Tibial nerve (tissue), 4 donors: ENCODE data around the gene CTPS2. TPM values are rescaled to one million over a fixed set of nuclear protein-coding genes. Genes with fewer than 3 reads are reported as not detected.
"Not testable (repeated sequence)": the region's sequence is repeated elsewhere in the genome, so short reads cannot be mapped to it uniquely, and the experiment has no call there.

Experiments used
- DNase-seq, 2 donors: peaks; one replicate each; pipeline ENCODE4 v3.0.0-alpha.2; 2019; ENCODE audit warnings: low spot score in 2 of 2
- H3K27ac ChIP-seq, 4 donors: fragments of 200-600 bp; sonication (generic) in 3 of 4; one replicate each; pipeline ENCODE4 v1.5.1; 2017 to 2019; ENCODE audit warnings: mild to moderate bottlenecking in 1 of 4
- H3K27me3 ChIP-seq, 2 donors: fragments of 200-600 bp; sonication (generic) in 1 of 2; one replicate each; pipeline versions ENCODE4 v1.5.1 to v1.6.0; 2017 to 2019
- H3K36me3 ChIP-seq, 3 donors: fragments of 200-600 bp; sonication (generic); one replicate each; pipeline ENCODE4 v1.5.1; 2018 to 2019
- H3K4me1 ChIP-seq, 4 donors: fragments of 200-600 bp; sonication (generic) in 3 of 4; one replicate each; pipeline ENCODE4 v1.5.1; 2017 to 2019
- H3K4me3 ChIP-seq, 4 donors: fragments of 200-600 bp; sonication (generic) in 3 of 4; one replicate each; pipeline ENCODE4 v1.5.1; 2017 to 2019; ENCODE audit warnings: mild to moderate bottlenecking in 1 of 4, moderate library complexity in 1 of 4
- H3K9me3 ChIP-seq, 4 donors: fragments of 200-600 bp; sonication (generic) in 3 of 4; one replicate each; pipeline ENCODE4 v1.5.1; 2017 to 2019
- EP300 ChIP-seq, 2 donors: sonication (generic); formaldehyde crosslinking; IDR thresholded peaks; one replicate each; pipeline ENCODE4 v1.6.1; 2017; ENCODE audit warnings: antibody characterized with exemption in 2 of 2, mild to moderate bottlenecking in 1 of 2
- POLR2A ChIP-seq, 2 donors: fragments of 450-650 bp; IDR thresholded peaks; one replicate each; pipeline ENCODE4 v1.6.1; 2017; ENCODE audit warnings: antibody characterized with exemption in 2 of 2, mild to moderate bottlenecking in 2 of 2, moderate library complexity in 2 of 2
- WGBS, 2 donors: methylation state at CpG; one replicate each; pipeline ENCODE4 v1.1.5; 2018; 5-methylcytosine and 5-hydroxymethylcytosine counted together
- total RNA-seq, 4 donors: library from RNA; depleted of rRNA; stranded (reverse); fragments of >200 nt; gene quantifications; one replicate each; pipeline ENCODE4 v1.1.0, GENCODE V29; 2016
- TF ChIP-seq, protein P1 (sequence below), 5 experiments: fragments of 200-600 bp in 3 of 5; fragments of 450-650 bp in 2 of 5; sonication (generic) in 3 of 5; IDR thresholded peaks; one replicate each; pipeline ENCODE4 v1.5.1; 2016 to 2019; ENCODE audit warnings: antibody characterized with exemption in 5 of 5, mild to moderate bottlenecking in 3 of 5, moderate library complexity in 2 of 5

CTPS2 gene
- total RNA-seq, 4 donors from 2014 or later = 15.9 to 27.5 (median 18.7) TPM

GRCh38 chrX:16719334-16720084 is 7.0 kb upstream of the CTPS2 start, which contains the start of gene SYAP1:
TSS of gene SYAP1 (plus strand) at chrX:16719612. CDS start at chrX:16719725, 113 bp downstream.
- WGBS, 2 donors = 0% methylated on average over 2 to 45 of the region's 54 CpGs
- DNase-seq = peak; percentile 92 to 93
- no peaks in the 10 kb centered on the region for H3K9me3 ChIP-seq
- TF ChIP-seq POLR2A (IDR thresholded peaks at IDR 0.05) = peak; percentile 78 to 97
- TF ChIP-seq, protein P1, sequence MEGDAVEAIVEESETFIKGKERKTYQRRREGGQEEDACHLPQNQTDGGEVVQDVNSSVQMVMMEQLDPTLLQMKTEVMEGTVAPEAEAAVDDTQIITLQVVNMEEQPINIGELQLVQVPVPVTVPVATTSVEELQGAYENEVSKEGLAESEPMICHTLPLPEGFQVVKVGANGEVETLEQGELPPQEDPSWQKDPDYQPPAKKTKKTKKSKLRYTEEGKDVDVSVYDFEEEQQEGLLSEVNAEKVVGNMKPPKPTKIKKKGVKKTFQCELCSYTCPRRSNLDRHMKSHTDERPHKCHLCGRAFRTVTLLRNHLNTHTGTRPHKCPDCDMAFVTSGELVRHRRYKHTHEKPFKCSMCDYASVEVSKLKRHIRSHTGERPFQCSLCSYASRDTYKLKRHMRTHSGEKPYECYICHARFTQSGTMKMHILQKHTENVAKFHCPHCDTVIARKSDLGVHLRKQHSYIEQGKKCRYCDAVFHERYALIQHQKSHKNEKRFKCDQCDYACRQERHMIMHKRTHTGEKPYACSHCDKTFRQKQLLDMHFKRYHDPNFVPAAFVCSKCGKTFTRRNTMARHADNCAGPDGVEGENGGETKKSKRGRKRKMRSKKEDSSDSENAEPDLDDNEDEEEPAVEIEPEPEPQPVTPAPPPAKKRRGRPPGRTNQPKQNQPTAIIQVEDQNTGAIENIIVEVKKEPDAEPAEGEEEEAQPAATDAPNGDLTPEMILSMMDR (IDR thresholded peaks at IDR 0.05) = no peak
- TF ChIP-seq EP300 (IDR thresholded peaks at IDR 0.05) = peak; percentile 99
- H3K27ac ChIP-seq = peak within 1 kb of the TSS; percentile 82 to 97 (median 93)
- no peaks in the 10 kb centered on the region for H3K36me3 ChIP-seq
- peaks cover 0 to 5% of the 10 kb centered on the region in 2 donors for H3K27me3 ChIP-seq
- H3K4me3 ChIP-seq = peak within 1 kb of the TSS; percentile 57 to 75 (median 70)
- H3K4me1 ChIP-seq = peaks cover 0 to 18% (median 4%) of the 10 kb centered on the region in 4 donors

DNA sequence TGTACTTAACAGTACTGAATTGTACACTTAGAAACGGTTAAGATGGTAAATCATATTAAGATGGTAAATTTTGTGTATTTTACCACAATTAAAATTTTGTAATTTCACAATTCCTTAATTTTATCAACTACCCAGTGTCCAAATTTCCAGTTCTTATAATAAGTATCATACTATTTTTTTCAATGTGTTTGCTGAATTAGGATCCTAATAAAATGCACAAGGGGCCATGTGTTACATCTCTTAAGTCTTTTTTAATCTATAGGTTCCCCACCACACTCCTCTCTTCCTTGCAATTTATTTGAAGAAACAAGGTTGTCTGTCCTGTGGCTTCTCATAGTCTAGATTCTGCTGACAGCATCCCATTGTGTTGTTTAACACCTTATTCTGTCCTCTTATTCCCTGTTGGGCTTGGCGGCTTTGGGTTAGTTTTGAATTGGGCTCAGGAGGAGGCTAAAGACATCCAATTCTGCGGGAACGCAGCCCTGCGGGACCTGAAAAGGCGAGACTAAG is 6.4 kb upstream of the CTPS2 start:
- Histone ChIP-seq H3K27ac (peak overlapping the region; percentile 82 to 97 (median 93)), H3K36me3 (no peaks in the 10 kb centered on the region), H3K4me1 (peaks cover 0 to 18% (median 4%) of the 10 kb centered on the region in 4 donors), H3K27me3 (peaks cover 0 to 11% of the 10 kb centered on the region in 2 donors), H3K9me3 (no peaks in the 10 kb centered on the region), H3K4me3 (peak overlapping the region; percentile 57 to 75 (median 70))
- TF ChIP-seq EP300 (IDR thresholded peaks at IDR 0.05) (no peak), POLR2A (IDR thresholded peaks at IDR 0.05) (no peak)
- TF ChIP-seq, protein P1 (IDR thresholded peaks at IDR 0.05) = no peak
- DNase-seq = no peak
- WGBS, 2 donors = 13 to 17% methylated on average over 6 of the region's 6 CpGs

DNA sequence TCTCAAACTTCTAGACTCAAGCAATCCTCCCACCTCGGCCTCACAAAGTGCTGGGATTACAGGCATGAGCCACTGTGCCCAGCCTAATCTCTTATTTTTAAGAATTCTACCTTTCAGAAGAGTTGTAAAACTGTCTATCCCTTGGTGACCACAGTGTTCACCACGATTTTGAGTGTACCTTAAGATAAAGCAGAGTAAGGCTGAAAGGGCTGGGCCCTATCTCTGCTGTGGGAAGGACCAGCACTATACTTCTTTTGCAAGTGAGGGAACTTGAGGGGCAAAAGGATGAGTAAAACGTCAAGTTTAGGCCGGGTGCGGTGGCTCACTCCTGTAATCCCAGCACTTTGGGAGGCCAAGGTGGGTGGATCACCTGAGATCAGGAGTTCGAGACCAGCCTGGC is 4.0 kb upstream of the CTPS2 start:
- Histone ChIP-seq H3K4me1 (peaks cover 0 to 12% (median 4%) of the 10 kb centered on the region in 4 donors), H3K27me3 (peaks cover 0 to 27% of the 10 kb centered on the region in 2 donors)
- not testable (repeated sequence) for H3K27ac ChIP-seq, H3K4me3 ChIP-seq, H3K9me3 ChIP-seq, DNase-seq, H3K36me3 ChIP-seq
- 87 to 88% methylated on average over 6 of the region's 6 CpGs for WGBS, 2 donors

GRCh38 chrX:16715638-16716037 is 3.2 kb upstream of the CTPS2 start:
- not testable (repeated sequence) for H3K9me3 ChIP-seq, DNase-seq
- WGBS, 2 donors = 88 to 91% methylated on average over 6 of the region's 6 CpGs

GRCh38 chrX:16714504-16714903 is 2.0 kb upstream of the CTPS2 start:
- Histone ChIP-seq H3K27ac (no peak overlapping the region), H3K4me3 (no peak overlapping the region), H3K4me1 (peaks cover 0 to 4% (median 0%) of the 10 kb centered on the region in 4 donors), H3K27me3 (peaks cover 0 to 34% of the 10 kb centered on the region in 2 donors), H3K36me3 (no peaks in the 10 kb centered on the region), H3K9me3 (no peaks in the 10 kb centered on the region)
- TF ChIP-seq, protein P1 (IDR thresholded peaks at IDR 0.05) = no peak
- TF ChIP-seq EP300 (IDR thresholded peaks at IDR 0.05) (no peak), POLR2A (IDR thresholded peaks at IDR 0.05) (no peak)
- DNase-seq = no peak
- WGBS, 2 donors = 86 to 93% methylated on average over 8 of the region's 8 CpGs

More at GRCh38 chrX:16715638-16716037, 3.2 kb upstream of the CTPS2 start:
- peaks cover 0 to 30% of the 10 kb centered on the region in 2 donors for H3K27me3 ChIP-seq
- not testable (repeated sequence) for H3K36me3 ChIP-seq, H3K4me3 ChIP-seq, H3K4me1 ChIP-seq, H3K27ac ChIP-seq
